ENCODE data around the gene BRS3. TPM values are rescaled to one million over a fixed set of nuclear protein-coding genes. Genes with fewer than 3 reads are reported as not detected.

BRS3 gene
- total and polyA plus RNA-seq, 9 of the 15 experiments (the other 6 are each of a cell fraction or from before 2014, with no cell fraction given): not detected

- TF ChIP-seq ILF3 (IDR thresholded peaks at IDR 0.05; ENCODE audit: borderline replicate concordance) (no peak), CTCFL (IDR thresholded peaks at IDR 0.05; ENCODE audit: borderline replicate concordance, insufficient read depth, low read depth, low read length, poor library complexity, severe bottlenecking) (no peak), SMC3 (conservative IDR thresholded peaks at IDR 0.05; ENCODE audit: insufficient read depth, low read depth, low read length) (no peak), GABPB2 (CRISPR knock-in tag; conservative IDR thresholded peaks at IDR 0.05) (no peak), CREB3L1 (IDR thresholded peaks at IDR 0.05; ENCODE audit: borderline replicate concordance, low read depth) (no peak), SIRT6 (IDR thresholded peaks at IDR 0.05; ENCODE audit: low read depth, low read length) (no peak)
- Histone ChIP-seq H3K9me1 (ENCODE audit: control insufficient read depth, insufficient read depth, low read length) (no peaks in the 10 kb centered on the region), H3K4me3 (no peak overlapping the region), H3K9me3 (replicated peaks; ENCODE audit: control insufficient read depth, insufficient read depth, low read depth, low read length) (no peaks in the 10 kb centered on the region), H3K9ac (ENCODE audit: insufficient read depth in 1 of 2, low read depth in 2 of 2, low read length in 2 of 2) (no peak overlapping the region), H3K27ac (ENCODE audit: extremely low read depth, low read depth, low read length) (no peak overlapping the region), H3K27me3 (ENCODE audit: control insufficient read depth in 2 of 2, insufficient read depth in 2 of 2, low read length in 2 of 2) (no peaks in the 10 kb centered on the region), H3K36me3 (ENCODE audit: control insufficient read depth, insufficient read depth, low read length) (no peaks in the 10 kb centered on the region), H3K79me2 (ENCODE audit: control insufficient read depth, insufficient read depth, low read length) (no peaks in the 10 kb centered on the region), H4K20me1 (replicated peaks; ENCODE audit: control insufficient read depth, insufficient read depth, low read length) (no peaks in the 10 kb centered on the region; the same call in 1 of the 2 replicates), H3K4me1 (replicated peaks in 1 of 2; ENCODE audit: control insufficient read depth in 2 of 2, insufficient read depth in 2 of 2, low read length in 2 of 2) (no peaks in the 10 kb centered on the region; a peak in 2 of 5 replicates), H3K4me2 (ENCODE audit: insufficient read depth, low read length) (no peak overlapping the region), H2AFZ (ENCODE audit: low read depth, low read length) (no peak overlapping the region)
- DNase-seq (ENCODE audit: extremely low read depth in 1 of 4, low spot score in 3 of 4) (no peak), FAIRE-seq (no peak), ATAC-seq (no peak)
- 3% methylated on average over 3 of the region's 3 CpGs for WGBS (ENCODE audit: insufficient coverage, low coverage, missing lambda C conversion rate)
- ChIA-PET POLR2A (no interaction called here), CTCF (ENCODE audit: low intra/inter-chr PET ratio) (no interaction called here)
- BruUV-seq (replicated peaks): no TSS peak
- in situ Hi-C loops (cut with MboI): no loop called here
- intact Hi-C loops (cut with micrococcal nuclease): no loop called here
Observed at GRCh38 chrX:136475236-136475635, 12.5 kb upstream of the BRS3 start.
